KOPT-K1 (cell line): ENCODE measurements around the gene PARD6A.

Source experiments
- H3K27ac ChIP-seq: fragments of 200-600 bp; sonication (generic); 2 replicates; pipeline ENCODE4 v1.5.1; 2016; ENCODE audit warnings: antibody characterized with exemption, mild to moderate bottlenecking, low read depth, low read length; ENCODE audit not compliant: poor library complexity, severe bottlenecking
- H3K36me3 ChIP-seq: fragments of 200-600 bp; sonication (generic); 2 replicates; pipeline ENCODE4 v1.5.1; 2017; ENCODE audit warnings: antibody characterized with exemption, mild to moderate bottlenecking, low read length, moderate library complexity; ENCODE audit not compliant: insufficient read depth
- H3K9me3 ChIP-seq: fragments of 200-600 bp; sonication (generic); 2 replicates; pipeline ENCODE4 v1.5.1; 2017; ENCODE audit warnings: antibody characterized with exemption, low read length, mild to moderate bottlenecking; ENCODE audit not compliant: insufficient read depth, poor library complexity, severe bottlenecking

Gene PARD6A, protein sequence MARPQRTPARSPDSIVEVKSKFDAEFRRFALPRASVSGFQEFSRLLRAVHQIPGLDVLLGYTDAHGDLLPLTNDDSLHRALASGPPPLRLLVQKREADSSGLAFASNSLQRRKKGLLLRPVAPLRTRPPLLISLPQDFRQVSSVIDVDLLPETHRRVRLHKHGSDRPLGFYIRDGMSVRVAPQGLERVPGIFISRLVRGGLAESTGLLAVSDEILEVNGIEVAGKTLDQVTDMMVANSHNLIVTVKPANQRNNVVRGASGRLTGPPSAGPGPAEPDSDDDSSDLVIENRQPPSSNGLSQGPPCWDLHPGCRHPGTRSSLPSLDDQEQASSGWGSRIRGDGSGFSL

DNA sequence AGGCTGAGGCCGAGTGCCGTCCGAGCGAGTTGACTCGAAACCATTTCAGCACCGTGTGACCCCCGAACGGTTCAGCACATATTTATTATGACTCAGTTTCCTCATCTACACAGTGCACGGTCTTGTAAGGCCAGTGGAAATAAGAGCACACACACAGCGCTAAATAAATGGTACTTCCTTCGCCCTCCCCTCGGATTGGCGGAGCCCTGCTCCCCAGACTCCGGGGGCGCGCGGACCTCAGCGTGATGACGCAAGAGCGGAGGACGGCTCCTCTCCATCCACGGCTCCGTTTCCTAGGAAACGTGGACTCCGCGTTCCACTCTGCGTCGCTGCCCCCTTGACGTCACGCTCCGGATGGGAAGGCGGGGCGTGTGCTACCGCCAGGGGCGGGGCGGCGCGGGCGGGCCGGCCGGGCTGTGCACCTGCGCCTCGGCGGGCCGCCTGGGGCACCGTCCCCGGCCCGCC lies at the start of gene PARD6A:
PARD6A (plus strand) TSS at position 397 of the 465 bp plus-strand sequence. CDS start 79 bp downstream, outside the sequence.
- Histone ChIP-seq H3K9me3 (no peaks in the 10 kb centered on the region), H3K36me3 (peaks cover 42% of the 10 kb centered on the region), H3K27ac (peak within 1 kb of the TSS; percentile 74)

- peaks cover 97% of the 10 kb centered on the region for H3K36me3 ChIP-seq
- H3K9me3 ChIP-seq: no peaks in the 10 kb centered on the region
- H3K27ac ChIP-seq: no peak overlapping the region
Observed at GRCh38 chr16:67613808-67614207, 47.0 kb upstream of the PARD6A start.

- Histone ChIP-seq H3K9me3 (no peaks in the 10 kb centered on the region), H3K36me3 (peaks cover 100% of the 10 kb centered on the region), H3K27ac (no peak overlapping the region)
Observed at GRCh38 chr16:67628216-67628615, 32.5 kb upstream of the PARD6A start.

DNA sequence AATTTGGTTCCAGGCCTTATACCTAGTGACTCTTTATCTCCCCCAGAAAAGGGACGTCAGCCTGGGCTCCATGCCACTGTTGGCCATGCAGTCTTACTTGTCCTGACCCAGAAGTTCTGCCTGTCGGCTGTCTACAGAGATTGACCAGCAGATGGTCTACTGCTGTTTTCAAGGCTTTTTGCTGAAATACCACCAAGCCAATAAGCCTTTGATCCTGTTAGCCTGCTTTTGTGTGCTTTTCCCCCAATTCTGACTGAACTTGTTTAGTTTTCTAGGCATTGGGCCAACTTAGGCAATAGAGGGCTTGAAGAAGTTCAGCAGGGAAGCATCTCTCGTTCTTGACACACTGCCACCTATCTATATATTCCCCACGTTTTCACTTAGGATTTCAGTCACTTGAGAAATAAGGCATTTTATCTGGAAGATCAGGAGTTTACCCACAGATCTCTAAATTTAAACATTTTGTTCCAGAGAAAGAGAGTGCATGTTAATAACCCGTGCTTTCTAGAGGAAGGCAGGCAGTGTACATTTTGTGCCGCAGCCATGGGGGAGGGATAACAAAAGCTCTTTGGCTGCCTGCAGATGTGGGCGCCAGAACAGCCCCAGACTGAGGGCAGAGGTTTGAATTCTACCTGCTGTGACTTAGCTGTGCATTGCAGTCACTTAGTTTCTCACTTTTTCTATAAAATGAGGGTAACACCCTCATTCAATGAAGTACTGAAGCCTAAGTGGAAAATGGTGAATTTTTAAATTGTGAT lies 28.2 kb upstream of the PARD6A start:
- H3K9me3 ChIP-seq: no peaks in the 10 kb centered on the region
- peaks cover 100% of the 10 kb centered on the region for H3K36me3 ChIP-seq
- no peak overlapping the region for H3K27ac ChIP-seq

DNA sequence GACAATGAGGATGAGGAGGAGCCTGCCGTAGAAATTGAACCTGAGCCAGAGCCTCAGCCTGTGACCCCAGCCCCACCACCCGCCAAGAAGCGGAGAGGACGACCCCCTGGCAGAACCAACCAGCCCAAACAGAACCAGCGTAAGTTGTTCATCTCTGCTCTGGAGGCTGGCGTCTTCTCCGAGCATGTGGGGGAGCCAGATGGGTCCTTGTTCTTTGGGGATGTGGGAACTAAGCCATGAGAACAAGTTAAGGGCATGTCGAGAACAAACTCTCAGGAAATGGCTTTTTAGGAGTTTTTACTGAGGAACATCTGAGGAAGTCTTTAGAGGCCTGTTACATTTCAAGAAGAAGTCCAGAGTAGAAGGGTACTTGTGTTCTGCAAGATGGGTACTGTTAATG lies 24.0 kb upstream of the PARD6A start:
- H3K27ac ChIP-seq: no peak overlapping the region
- H3K9me3 ChIP-seq: no peaks in the 10 kb centered on the region
- H3K36me3 ChIP-seq: peaks cover 96% of the 10 kb centered on the region

GRCh38 chr16:67637625-67638024 lies 23.1 kb upstream of the PARD6A start:
- Histone ChIP-seq H3K9me3 (no peaks in the 10 kb centered on the region), H3K36me3 (peaks cover 87% of the 10 kb centered on the region), H3K27ac (no peak overlapping the region)

DNA sequence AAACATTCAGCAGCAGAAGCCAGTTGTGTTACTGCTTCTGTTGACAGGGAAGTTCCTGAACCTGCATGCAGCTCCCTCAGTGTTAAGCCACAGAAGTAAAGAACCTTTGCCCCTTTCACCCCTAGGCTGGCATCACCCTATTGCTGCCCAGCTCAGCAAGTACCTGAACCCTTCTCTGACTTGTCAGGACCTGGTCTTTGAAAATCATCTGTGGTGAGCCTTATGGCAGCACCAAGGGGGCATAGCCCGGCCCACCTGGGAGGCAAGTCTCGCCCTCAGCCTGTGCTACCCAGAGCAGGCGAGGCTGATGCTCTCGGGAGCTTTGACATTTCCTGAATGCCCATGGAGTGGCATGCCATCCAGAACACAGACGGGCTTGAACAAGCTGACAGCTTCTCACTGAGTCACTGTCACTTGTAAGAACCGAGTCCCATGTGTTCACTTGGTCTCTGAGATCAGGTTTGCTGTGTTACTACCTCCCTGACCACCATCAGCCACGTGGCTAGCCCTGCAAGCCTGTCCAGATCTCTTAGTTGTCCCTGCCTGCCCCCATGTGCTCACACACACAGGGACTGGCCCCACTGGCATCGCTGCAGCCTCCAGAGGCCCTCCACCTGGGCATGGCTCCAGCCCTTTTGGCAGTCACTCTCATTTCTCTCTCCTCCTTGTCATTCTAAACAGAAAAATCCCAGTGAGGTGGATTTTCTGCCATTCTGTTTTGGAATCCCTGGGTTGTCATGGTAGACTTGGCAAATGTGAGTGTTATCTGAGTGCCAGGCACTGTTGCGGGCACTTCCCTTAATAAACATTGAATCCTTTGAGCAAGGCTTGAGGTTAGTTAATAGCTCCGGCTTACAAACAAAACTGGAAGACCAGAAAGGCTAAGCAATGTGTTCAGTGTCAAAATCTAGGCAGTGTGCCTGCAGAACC lies 18.7 kb upstream of the PARD6A start:
- Histone ChIP-seq H3K27ac (no peak overlapping the region), H3K36me3 (peaks cover 55% of the 10 kb centered on the region), H3K9me3 (no peaks in the 10 kb centered on the region)

DNA sequence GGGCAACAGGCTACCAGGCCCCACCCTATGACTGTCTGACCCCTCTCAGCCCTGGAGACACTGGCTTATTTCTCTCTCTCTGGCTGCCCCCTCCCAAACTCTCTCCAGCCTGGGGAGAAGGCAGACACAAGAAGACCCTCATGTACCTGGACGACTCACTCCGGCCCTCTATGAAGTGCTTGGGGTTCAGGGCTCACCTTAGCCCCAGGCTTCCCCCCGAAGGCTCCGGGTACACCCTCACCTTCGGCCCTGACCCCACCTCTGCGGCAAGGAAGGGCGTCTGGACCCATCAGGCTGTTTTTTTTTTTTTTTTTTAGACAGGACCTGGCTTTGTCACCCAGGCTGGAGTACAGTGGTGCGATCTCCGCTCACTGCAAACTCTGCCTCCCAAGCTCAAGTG lies 16.7 kb upstream of the PARD6A start:
- H3K36me3 ChIP-seq: peaks cover 53% of the 10 kb centered on the region
- peak overlapping the region; percentile 100 for H3K27ac ChIP-seq
- H3K9me3 ChIP-seq: no peaks in the 10 kb centered on the region

GRCh38 chr16:67645397-67646121 lies 15.2 kb upstream of the PARD6A start:
- Histone ChIP-seq H3K36me3 (peaks cover 53% of the 10 kb centered on the region), H3K9me3 (no peaks in the 10 kb centered on the region), H3K27ac (peak overlapping the region; percentile 100)

DNA sequence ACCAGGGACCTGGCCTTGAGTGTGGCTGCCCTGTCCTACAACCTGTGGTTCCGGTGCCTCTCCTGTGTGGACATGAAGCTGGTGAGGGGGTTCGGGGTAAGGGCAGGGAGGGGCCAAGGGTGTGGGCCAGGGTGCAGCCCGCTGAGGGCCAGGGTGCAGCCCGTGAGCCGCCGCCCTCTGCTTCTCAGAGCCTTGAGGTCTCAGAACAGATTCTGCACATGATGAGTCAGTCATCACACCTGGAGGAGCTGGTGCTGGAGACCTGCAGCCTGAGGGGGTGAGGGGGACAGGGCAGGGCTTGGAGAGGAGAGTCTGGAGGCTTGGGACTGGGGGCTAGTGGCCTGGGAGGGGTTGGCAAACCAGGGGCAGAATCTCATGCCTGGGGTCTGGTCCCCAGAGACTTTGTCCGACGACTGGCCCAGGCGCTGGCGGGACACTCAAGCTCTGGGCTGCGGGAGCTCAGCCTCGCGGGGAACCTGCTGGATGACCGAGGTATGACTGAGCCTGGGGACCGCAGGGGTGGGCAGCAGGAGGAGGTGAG lies 13.6 kb upstream of the PARD6A start:
- Histone ChIP-seq H3K36me3 (peaks cover 62% of the 10 kb centered on the region), H3K9me3 (no peaks in the 10 kb centered on the region), H3K27ac (no peak overlapping the region)

DNA sequence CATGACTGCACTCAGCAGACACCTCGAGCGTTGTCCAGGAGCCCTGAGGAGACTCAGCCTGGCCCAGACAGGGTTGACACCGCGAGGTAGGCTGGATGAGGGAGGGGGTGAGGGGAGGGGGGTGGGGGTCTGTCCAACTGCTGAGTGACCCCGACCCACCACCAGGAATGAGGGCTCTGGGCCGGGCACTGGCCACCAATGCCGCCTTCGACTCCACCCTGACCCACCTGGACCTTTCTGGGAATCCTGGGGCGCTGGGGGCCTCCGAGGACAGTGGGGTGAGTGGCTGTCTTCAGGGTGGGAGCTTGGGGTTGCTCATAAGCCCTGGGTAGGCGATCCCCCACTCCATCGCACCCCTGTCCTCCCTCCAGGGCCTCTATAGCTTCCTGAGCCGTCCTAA lies 13.1 kb upstream of the PARD6A start:
- Histone ChIP-seq H3K27ac (no peak overlapping the region), H3K36me3 (peaks cover 66% of the 10 kb centered on the region)

GRCh38 chr16:67648088-67648763 lies 12.5 kb upstream of the PARD6A start:
- no peak overlapping the region for H3K27ac ChIP-seq
- no peaks in the 10 kb centered on the region for H3K9me3 ChIP-seq
- peaks cover 67% of the 10 kb centered on the region for H3K36me3 ChIP-seq

More for the DNA sequence above, 13.1 kb upstream of the PARD6A start:
- no peaks in the 10 kb centered on the region for H3K9me3 ChIP-seq

GRCh38 chr16:67648764-67649407 lies 11.9 kb upstream of the PARD6A start:
- H3K27ac ChIP-seq: no peak overlapping the region
- H3K36me3 ChIP-seq: peaks cover 74% of the 10 kb centered on the region
- no peaks in the 10 kb centered on the region for H3K9me3 ChIP-seq
